ENCODE measurements around the gene FCHSD2. TPM values are rescaled to one million over a fixed set of nuclear protein-coding genes. Genes with fewer than 3 reads are reported as not detected.

FCHSD2 gene
- total and polyA plus RNA-seq, 2 of the 8 experiments (the other 6 are each of a cell fraction or from before 2014, with no cell fraction given) = 4.1 to 7.8 TPM

GRCh38 chr11:73171436-73172161 lies 29.5 kb upstream of the FCHSD2 start:
- no peak overlapping the region for H2BK5ac ChIP-seq (ENCODE audit: low read depth, low read length)
- no peak overlapping the region for H3K23ac ChIP-seq (ENCODE audit: insufficient read length)
- H2BK12ac ChIP-seq (ENCODE audit: low read depth, low read length) = no peak overlapping the region
- WGBS, 2 experiments (ENCODE audit: extremely low coverage in 1 of 2, insufficient coverage in 1 of 2, insufficient read length in 1 of 2, insufficient replicate concordance in 2 of 2, low coverage in 1 of 2, low lambda C conversion rate in 2 of 2, missing lambda C conversion rate in 1 of 2) = 85% methylated on average over 8 of the region's 8 CpGs; no CpG with 5 or more reads in 1 of the 2 experiments
- no peak overlapping the region for H3K4me3 ChIP-seq (ENCODE audit: extremely low read depth in 1 of 4, insufficient read depth in 2 of 4, low read depth in 3 of 4, low read length in 4 of 4)
- H3K4me1 ChIP-seq (replicated peaks in 1 of 4; ENCODE audit: control insufficient read depth in 3 of 4, insufficient read depth in 4 of 4, low read length in 3 of 4) = peaks cover 0 to 5% (median 3%) of the 10 kb centered on the region in 4 experiments; a peak in 2 of 7 replicates
- no peaks in the 10 kb centered on the region for H3K27me3 ChIP-seq (replicated peaks in 1 of 4; ENCODE audit: control insufficient read depth in 3 of 4, extremely low read depth in 1 of 4, insufficient read depth in 3 of 4, low read length in 3 of 4)
- DNase-seq (ENCODE audit: low read depth in 1 of 2, low spot score in 2 of 2) (no peak), FAIRE-seq (no peak)
- no peak overlapping the region for H2BK20ac ChIP-seq (ENCODE audit: low read length)
- H4K5ac ChIP-seq (ENCODE audit: insufficient read length, low read depth, low read length) = no peak overlapping the region
- CTCF ChIA-PET (ENCODE audit: partially characterized antibody) = interaction anchor here (0.9 to 7.6 kb wide), 2 partner anchors 13 to 350 kb away, joined by 3 to 46 read pairs; no protein-coding TSS in a partner anchor
- POLR2A ChIA-PET (ENCODE audit: partially characterized antibody) = no interaction called here
- no peaks in the 10 kb centered on the region for H3K9me3 ChIP-seq (ENCODE audit: insufficient read depth in 2 of 2, low read depth in 1 of 2, low read length in 1 of 2)
- H4K8ac ChIP-seq (ENCODE audit: extremely low read depth, insufficient read depth, low read length) = no peak overlapping the region
- H3K14ac ChIP-seq (ENCODE audit: insufficient read length) = no peak overlapping the region
- H2BK15ac ChIP-seq (ENCODE audit: low read length) = no peak overlapping the region
- H3K36me3 ChIP-seq (ENCODE audit: control insufficient read depth in 2 of 4, insufficient read depth in 4 of 4, low read length in 3 of 4) = no peaks in the 10 kb centered on the region
- no peaks in the 10 kb centered on the region for H3K79me1 ChIP-seq (ENCODE audit: low read depth, low read length)
- no peak overlapping the region for H2AFZ ChIP-seq (ENCODE audit: low read length)
- no peak overlapping the region for H3K56ac ChIP-seq (replicated peaks; ENCODE audit: insufficient read length, low read depth, low read length)
- H3K79me2 ChIP-seq (ENCODE audit: control insufficient read depth in 1 of 2, insufficient read depth in 2 of 2, low read length in 2 of 2) = no peaks in the 10 kb centered on the region
- H3K9ac ChIP-seq (replicated peaks in 1 of 4; ENCODE audit: extremely low read depth in 1 of 4, low read depth in 3 of 4, low read length in 3 of 4) = no peak overlapping the region
- H2BK120ac ChIP-seq (replicated peaks; ENCODE audit: low read depth, low read length) = no peak overlapping the region
- no peaks in the 10 kb centered on the region for H3K23me2 ChIP-seq (ENCODE audit: low read depth, low read length)
- no peak overlapping the region for H2AK5ac ChIP-seq (ENCODE audit: low read depth, low read length)
- no peak overlapping the region for H3K4ac ChIP-seq (replicated peaks; ENCODE audit: insufficient read length, low read depth, low read length)
- no peaks in the 10 kb centered on the region for H4K20me1 ChIP-seq (replicated peaks in 1 of 2; ENCODE audit: control insufficient read depth in 1 of 2, insufficient read depth in 2 of 2, low read length in 2 of 2)
- no peak overlapping the region for H3K18ac ChIP-seq (ENCODE audit: extremely low read depth, low read length)
- no peak overlapping the region for H3K4me2 ChIP-seq (ENCODE audit: insufficient read depth in 1 of 2, low read depth in 2 of 2, low read length in 2 of 2)
- H3K27ac ChIP-seq (ENCODE audit: low read depth, low read length) = no peak overlapping the region
- H4K91ac ChIP-seq (replicated peaks; ENCODE audit: insufficient read length, low read length) = no peak overlapping the region
- TF ChIP-seq GTF2F1 (IDR thresholded peaks at IDR 0.05; ENCODE audit: borderline replicate concordance, low read depth, low read length) (no peak), CHD2 (IDR thresholded peaks at IDR 0.05; ENCODE audit: low read length) (no peak), EGR1 (IDR thresholded peaks at IDR 0.05; ENCODE audit: borderline replicate concordance, low read depth, low read length) (no peak), BRCA1 (IDR thresholded peaks at IDR 0.05; ENCODE audit: low read depth, low read length) (no peak), SIX5 (IDR thresholded peaks at IDR 0.05; ENCODE audit: low read depth, low read length) (no peak), CTBP2 (IDR thresholded peaks at IDR 0.05; ENCODE audit: borderline replicate concordance, insufficient read depth, insufficient read length, low read length) (no peak), RXRA (IDR thresholded peaks at IDR 0.05; ENCODE audit: insufficient read depth, low read depth, low read length) (no peak), HDAC2 (IDR thresholded peaks at IDR 0.05; ENCODE audit: borderline replicate concordance in 1 of 2, low read depth in 2 of 2, low read length in 2 of 2) (no peak), NANOG (IDR thresholded peaks at IDR 0.05; ENCODE audit: insufficient read depth, low read depth, low read length, poor library complexity, severe bottlenecking) (no peak), TAF7 (optimal IDR thresholded peaks at IDR 0.05; ENCODE audit: borderline replicate concordance, low read depth, low read length) (no peak)
